GM10266 (cell line): ENCODE data around the gene KIAA0408.

Experiments
- DNase-seq: peaks from one replicate; pipeline ENCODE4 v3.0.0; 2012; ENCODE audit errors: extremely low spot score
- TF ChIP-seq, protein P1 (sequence below): IDR thresholded peaks from 2 replicates; pipeline ENCODE4 v1.5.1; 2012; ENCODE audit warnings: mild to moderate bottlenecking, low read depth; ENCODE audit not compliant: control insufficient read depth, insufficient read depth; ENCODE audit errors: missing control alignments

Gene KIAA0408

DNA sequence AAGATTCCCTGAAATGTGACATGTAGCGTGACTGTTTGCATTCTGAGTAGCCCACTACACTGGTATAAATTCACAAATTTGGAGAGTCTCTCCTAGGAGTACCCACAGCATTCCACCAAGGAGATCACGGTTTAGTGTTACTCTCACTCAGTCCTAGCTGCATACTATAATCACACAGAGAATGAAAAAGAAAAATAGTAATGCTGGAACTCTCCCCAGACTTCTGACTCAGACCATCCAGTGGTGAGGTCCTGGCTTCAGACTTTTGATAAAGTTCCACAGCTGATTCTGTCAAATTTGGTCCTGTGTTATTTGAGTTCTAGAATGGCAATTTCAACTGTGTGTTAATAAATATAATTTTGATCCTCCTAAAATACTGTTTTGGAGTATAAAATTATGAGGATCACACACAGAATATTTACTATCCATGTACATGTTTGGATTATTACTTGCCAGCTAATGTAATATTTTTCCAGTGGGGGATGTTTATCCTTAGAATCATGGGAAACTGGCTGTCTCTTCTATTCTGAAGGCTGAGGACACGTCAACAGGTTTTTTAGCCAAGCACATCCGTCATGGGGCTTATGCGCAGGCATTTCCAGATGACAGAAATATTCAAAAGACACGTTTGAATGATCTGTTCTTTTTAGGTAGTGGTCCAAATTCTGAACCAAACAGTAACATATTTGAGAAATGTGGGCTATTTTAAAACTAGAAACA lies 5.1 kb upstream of the KIAA0408 start:
- no peak for DNase-seq
- TF ChIP-seq, protein P1, sequence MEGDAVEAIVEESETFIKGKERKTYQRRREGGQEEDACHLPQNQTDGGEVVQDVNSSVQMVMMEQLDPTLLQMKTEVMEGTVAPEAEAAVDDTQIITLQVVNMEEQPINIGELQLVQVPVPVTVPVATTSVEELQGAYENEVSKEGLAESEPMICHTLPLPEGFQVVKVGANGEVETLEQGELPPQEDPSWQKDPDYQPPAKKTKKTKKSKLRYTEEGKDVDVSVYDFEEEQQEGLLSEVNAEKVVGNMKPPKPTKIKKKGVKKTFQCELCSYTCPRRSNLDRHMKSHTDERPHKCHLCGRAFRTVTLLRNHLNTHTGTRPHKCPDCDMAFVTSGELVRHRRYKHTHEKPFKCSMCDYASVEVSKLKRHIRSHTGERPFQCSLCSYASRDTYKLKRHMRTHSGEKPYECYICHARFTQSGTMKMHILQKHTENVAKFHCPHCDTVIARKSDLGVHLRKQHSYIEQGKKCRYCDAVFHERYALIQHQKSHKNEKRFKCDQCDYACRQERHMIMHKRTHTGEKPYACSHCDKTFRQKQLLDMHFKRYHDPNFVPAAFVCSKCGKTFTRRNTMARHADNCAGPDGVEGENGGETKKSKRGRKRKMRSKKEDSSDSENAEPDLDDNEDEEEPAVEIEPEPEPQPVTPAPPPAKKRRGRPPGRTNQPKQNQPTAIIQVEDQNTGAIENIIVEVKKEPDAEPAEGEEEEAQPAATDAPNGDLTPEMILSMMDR: peak; percentile 12

- TF ChIP-seq, protein P1: no peak
- DNase-seq: no peak
These were observed 3.9 kb upstream of the KIAA0408 start for GRCh38 chr6:127463056-127463455.

DNA sequence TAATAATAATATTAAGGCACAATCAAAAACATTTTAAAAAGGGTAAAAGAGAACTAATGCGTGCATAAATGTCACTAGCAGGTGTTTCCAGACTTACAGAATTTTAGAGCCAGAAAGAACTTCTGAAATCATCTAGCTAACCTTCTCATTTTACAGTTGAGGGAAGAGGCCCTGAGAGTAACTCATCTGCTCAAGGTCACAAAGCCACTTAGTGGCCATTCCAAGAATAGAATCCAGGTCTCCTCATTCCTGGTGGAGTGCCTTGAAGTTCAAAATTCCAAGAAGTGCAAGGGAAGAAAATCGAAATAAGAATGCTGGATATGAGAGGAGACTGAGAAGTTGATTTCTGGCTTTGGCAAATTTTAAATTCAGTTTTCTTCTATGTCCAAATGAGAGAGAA lies 3.2 kb upstream of the KIAA0408 start:
- DNase-seq: no peak
- TF ChIP-seq, protein P1: no peak

DNA sequence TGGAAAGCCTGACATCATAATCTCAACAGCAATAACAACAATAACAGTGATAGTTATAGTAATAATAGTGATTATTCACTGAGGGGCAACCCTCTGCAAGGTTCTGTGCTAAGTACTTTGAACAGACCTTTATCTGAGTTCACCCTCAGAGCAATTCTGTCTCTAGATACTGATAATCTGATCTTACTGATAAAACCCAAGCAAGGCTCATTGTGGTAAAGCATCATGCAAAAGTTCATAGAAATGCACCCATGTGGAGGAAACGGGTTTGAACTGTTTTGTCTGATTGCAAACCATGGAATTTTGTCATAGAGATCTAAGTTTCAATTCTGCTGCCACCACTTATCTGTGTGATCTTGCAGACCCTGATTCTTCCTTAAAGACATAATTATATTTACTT lies 1.3 kb upstream of the KIAA0408 start:
- TF ChIP-seq, protein P1: no peak
- DNase-seq: no peak

DNA sequence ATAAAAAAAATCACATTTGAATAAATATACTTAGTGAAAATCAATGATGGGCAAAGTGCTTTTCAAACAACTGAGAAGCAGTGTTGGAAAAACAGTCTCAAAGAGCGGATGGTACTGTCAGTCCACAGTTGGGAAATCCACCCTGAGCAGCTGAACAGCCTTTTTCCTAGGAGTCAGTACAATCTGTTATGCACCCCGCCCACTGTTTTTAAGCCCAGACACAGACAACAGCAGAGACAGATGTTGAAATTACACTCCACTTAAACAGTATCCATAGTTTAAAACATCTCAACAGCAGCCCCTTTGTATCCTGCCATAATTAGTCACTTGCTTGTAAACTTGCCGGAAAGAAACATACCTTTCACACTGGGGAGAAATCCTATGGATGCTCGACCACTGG lies 372 bp downstream of the KIAA0408 start:
- no peak for DNase-seq
- TF ChIP-seq, protein P1: no peak

DNA sequence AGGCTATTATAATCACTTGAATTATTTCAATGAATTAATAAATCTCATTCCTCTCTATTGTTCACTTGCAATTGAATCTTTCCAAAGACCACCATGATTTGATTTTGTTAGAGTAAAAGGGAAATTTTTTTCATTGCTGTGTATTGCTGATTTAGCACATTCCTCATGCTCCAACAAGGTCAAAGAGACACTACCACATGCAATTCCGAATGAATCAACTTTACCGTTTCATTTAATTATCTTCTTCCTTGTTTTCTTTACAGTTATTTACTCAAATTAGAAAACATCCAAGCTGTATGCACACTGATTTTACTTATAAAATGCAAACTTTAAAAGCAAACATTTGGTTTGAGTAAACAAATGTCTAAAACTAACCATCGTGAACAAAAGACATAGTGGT lies 967 bp downstream of the KIAA0408 start:
- DNase-seq: no peak
- TF ChIP-seq, protein P1: no peak

DNA sequence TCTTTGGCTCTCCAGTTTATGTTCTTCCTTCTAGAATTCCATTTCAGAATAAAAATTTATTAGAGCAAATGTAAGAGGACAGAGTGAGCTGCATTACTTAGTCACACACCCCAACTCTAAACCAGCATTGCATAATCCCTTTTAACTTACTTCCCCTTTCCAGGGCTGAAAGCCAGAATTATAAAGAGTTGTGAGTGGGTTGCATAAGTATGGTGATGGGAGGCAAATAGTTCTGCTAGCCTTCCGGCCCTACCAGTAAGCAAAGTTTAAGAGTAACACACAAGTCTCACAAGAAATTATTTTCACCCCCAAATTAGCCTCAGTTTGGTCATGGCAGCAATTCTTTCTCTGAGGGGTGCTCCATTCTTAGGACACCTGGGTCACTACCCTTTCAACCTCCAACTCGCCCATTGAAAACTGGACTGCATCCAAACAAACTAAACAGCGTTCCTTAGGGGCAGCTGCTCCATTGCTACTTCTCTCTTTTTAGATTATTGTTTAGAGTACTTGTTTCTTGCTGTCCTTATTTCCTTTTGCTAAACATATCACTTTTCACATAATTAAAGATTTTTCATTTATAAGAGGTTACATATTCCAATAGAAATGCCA lies 1.6 kb downstream of the KIAA0408 start:
- TF ChIP-seq, protein P1: no peak
- no peak for DNase-seq
